ENCODE measurements around the gene KRT73. TPM values are rescaled to one million over a fixed set of nuclear protein-coding genes. Genes with fewer than 3 reads are reported as not detected.
A peak's percentile ranks its signal among the peaks of the same experiment; 100 is the strongest.

Gene KRT73
- total and polyA plus RNA-seq, 2 of the 8 experiments (the other 6 are each of a cell fraction or from before 2014, with no cell fraction given) = not detected

DNA sequence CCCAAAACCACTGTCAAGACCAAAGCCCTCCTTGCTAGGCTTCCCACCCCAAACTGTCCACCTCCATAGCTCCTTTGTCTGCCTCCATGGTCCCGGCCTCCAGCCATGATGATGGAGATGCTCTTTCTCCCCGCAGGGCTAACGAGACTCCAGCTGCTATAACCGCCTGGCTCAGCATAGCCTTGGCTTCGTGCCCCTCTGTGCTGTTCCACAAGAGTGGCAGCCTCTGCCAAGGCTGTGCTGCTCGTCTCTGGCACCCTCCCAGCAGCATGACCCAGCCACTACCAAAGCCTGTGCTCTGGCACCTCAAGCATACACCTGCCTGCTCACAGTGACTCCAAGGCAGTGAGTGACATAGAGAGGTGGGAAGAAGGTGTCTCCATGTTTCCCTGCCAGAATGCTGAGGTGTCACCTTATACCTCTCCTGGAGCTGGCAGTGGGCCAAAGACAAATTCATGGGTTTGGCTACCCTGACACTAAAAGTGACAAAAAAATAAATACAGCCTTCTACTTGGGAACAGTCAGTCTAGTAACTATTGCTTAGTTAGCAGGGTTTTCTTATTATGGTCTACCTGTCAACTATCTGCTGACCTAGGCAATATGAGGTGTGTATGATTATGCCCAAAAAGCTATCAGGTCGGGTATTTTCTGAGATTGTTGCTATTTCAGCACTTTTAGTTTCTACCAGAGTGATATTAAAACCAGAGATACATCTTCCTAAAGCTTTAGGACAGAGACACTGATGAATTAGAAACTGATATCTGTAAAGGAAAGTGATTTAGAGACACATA is 16.1 kb upstream of the KRT73 start:
- Histone ChIP-seq H3K79me2 (ENCODE audit: control insufficient read depth in 1 of 2, insufficient read depth in 2 of 2, low read length in 2 of 2) (no peaks in the 10 kb centered on the region), H3K27ac (ENCODE audit: low read depth, low read length) (no peak overlapping the region), H3K27me3 (replicated peaks in 1 of 4; ENCODE audit: control insufficient read depth in 3 of 4, extremely low read depth in 1 of 4, insufficient read depth in 3 of 4, low read length in 3 of 4) (no peaks in the 10 kb centered on the region; a peak in 1 of 7 replicates), H3K9ac (replicated peaks in 1 of 4; ENCODE audit: extremely low read depth in 1 of 4, low read depth in 3 of 4, low read length in 3 of 4) (no peak overlapping the region), H4K20me1 (replicated peaks in 1 of 2; ENCODE audit: control insufficient read depth in 1 of 2, insufficient read depth in 2 of 2, low read length in 2 of 2) (no peaks in the 10 kb centered on the region), H2AFZ (ENCODE audit: low read length) (no peak overlapping the region), H3K4ac (replicated peaks; ENCODE audit: insufficient read length, low read depth, low read length) (no peak overlapping the region), H4K91ac (replicated peaks; ENCODE audit: insufficient read length, low read length) (no peak overlapping the region), H3K23ac (ENCODE audit: insufficient read length) (no peak overlapping the region), H4K8ac (ENCODE audit: extremely low read depth, insufficient read depth, low read length) (no peak overlapping the region), H2BK20ac (ENCODE audit: low read length) (no peak overlapping the region), H3K79me1 (ENCODE audit: low read depth, low read length) (no peaks in the 10 kb centered on the region), H3K14ac (ENCODE audit: insufficient read length) (peak overlapping the region; percentile 91), H3K4me1 (replicated peaks in 1 of 4; ENCODE audit: control insufficient read depth in 3 of 4, insufficient read depth in 4 of 4, low read length in 3 of 4) (no peaks in the 10 kb centered on the region), H4K5ac (ENCODE audit: insufficient read length, low read depth, low read length) (no peak overlapping the region), H3K9me3 (ENCODE audit: insufficient read depth in 2 of 2, low read depth in 1 of 2, low read length in 1 of 2) (no peaks in the 10 kb centered on the region), H2AK5ac (ENCODE audit: low read depth, low read length) (no peak overlapping the region), H3K18ac (ENCODE audit: extremely low read depth, low read length) (no peak overlapping the region), H3K36me3 (ENCODE audit: control insufficient read depth in 2 of 4, insufficient read depth in 4 of 4, low read length in 3 of 4) (no peaks in the 10 kb centered on the region), H2BK12ac (ENCODE audit: low read depth, low read length) (no peak overlapping the region), H2BK5ac (ENCODE audit: low read depth, low read length) (no peak overlapping the region), H3K4me2 (ENCODE audit: insufficient read depth in 1 of 2, low read depth in 2 of 2, low read length in 2 of 2) (no peak overlapping the region), H2BK15ac (ENCODE audit: low read length) (no peak overlapping the region), H3K23me2 (ENCODE audit: low read depth, low read length) (no peaks in the 10 kb centered on the region), H2BK120ac (replicated peaks; ENCODE audit: low read depth, low read length) (no peak overlapping the region), H3K4me3 (ENCODE audit: extremely low read depth in 1 of 4, insufficient read depth in 2 of 4, low read depth in 3 of 4, low read length in 4 of 4) (no peak overlapping the region), H3K56ac (replicated peaks; ENCODE audit: insufficient read length, low read depth, low read length) (no peak overlapping the region)
- CTCF ChIA-PET (ENCODE audit: partially characterized antibody) = interaction anchor here (0.7 to 2.5 kb wide), 4 partner anchors 8 to 73 kb away, joined by 3 to 8 read pairs (median 3); no protein-coding TSS in a partner anchor
- no peak for FAIRE-seq
- DNase-seq (ENCODE audit: low read depth in 1 of 2, low spot score in 2 of 2) = peak in 1 of 2 experiments; percentile 14
- 78% methylated on average over 6 of the region's 7 CpGs; no CpG with 5 or more reads in 1 of the 2 experiments for WGBS, 2 experiments (ENCODE audit: extremely low coverage in 1 of 2, insufficient coverage in 1 of 2, insufficient read length in 1 of 2, insufficient replicate concordance in 2 of 2, low coverage in 1 of 2, low lambda C conversion rate in 2 of 2, missing lambda C conversion rate in 1 of 2)
- POLR2A ChIA-PET (ENCODE audit: partially characterized antibody) = no interaction called here
- TF ChIP-seq TEAD4 (IDR thresholded peaks at IDR 0.05; ENCODE audit: low read depth, low read length) (no peak), BRCA1 (IDR thresholded peaks at IDR 0.05; ENCODE audit: low read depth, low read length) (no peak), NANOG (IDR thresholded peaks at IDR 0.05; ENCODE audit: insufficient read depth, low read depth, low read length, poor library complexity, severe bottlenecking) (no peak), SP4 (IDR thresholded peaks at IDR 0.05; ENCODE audit: low read length) (no peak), SIN3A (conservative IDR thresholded peaks at IDR 0.05 in 1 of 2, IDR thresholded peaks at IDR 0.05 in 1 of 2; ENCODE audit: low read depth in 1 of 2, low read length in 2 of 2) (no peak), KDM5A (IDR thresholded peaks at IDR 0.05; ENCODE audit: low read length) (no peak), RNF2 (IDR thresholded peaks at IDR 0.05; ENCODE audit: borderline replicate concordance, low read depth, low read length, missing control alignments, poor library complexity, severe bottlenecking) (no peak), SIRT6 (IDR thresholded peaks at IDR 0.05; ENCODE audit: low read length) (no peak), BCL11A (IDR thresholded peaks at IDR 0.05; ENCODE audit: low read depth in 2 of 2, low read length in 2 of 2) (no peak), HDAC2 (IDR thresholded peaks at IDR 0.05; ENCODE audit: borderline replicate concordance in 1 of 2, low read depth in 2 of 2, low read length in 2 of 2) (no peak)
- TF ChIP-seq, protein P1, sequence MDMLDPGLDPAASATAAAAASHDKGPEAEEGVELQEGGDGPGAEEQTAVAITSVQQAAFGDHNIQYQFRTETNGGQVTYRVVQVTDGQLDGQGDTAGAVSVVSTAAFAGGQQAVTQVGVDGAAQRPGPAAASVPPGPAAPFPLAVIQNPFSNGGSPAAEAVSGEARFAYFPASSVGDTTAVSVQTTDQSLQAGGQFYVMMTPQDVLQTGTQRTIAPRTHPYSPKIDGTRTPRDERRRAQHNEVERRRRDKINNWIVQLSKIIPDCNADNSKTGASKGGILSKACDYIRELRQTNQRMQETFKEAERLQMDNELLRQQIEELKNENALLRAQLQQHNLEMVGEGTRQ (IDR thresholded peaks at IDR 0.05; ENCODE audit: low read length) = no peak

Measured in H1 (cell line).